Activated CD4-positive, alpha-beta memory T cell treated with anti-CD3 and anti-CD28 coated beads, Interleukin-2, amount 10 ng/mL, durations not matched to agents 7 days and 5 days (primary cell): Measurements from ENCODE around the gene RBM33. TPM values are rescaled to one million over a fixed set of nuclear protein-coding genes. Genes with fewer than 3 reads are reported as not detected.

Source experiments
- CTCF ChIA-PET: fragments of 350-600 bp; sonication (Branson Sonifier 250); formaldehyde crosslinking; loops from one replicate; lab custom pipeline; 2021; ENCODE audit warnings: antibody characterized with exemption, inconsistent platforms; lab: Charles Lee
- POLR2A ChIA-PET: fragments of 350-600 bp; sonication (Branson Sonifier 250); formaldehyde crosslinking; loops from one replicate; lab custom pipeline; 2021; ENCODE audit warnings: antibody characterized with exemption; lab: Charles Lee
- DNase-seq: peaks from one replicate; pipeline ENCODE4 v3.0.0-alpha.2; 2020
- H3K27ac Mint-ChIP-seq: one replicate; pipeline ENCODE4 v1.8.0; 2021; ENCODE audit warnings: mild to moderate bottlenecking, mixed read lengths
- H3K27me3 Mint-ChIP-seq: one replicate; pipeline ENCODE4 v1.8.0; 2021; ENCODE audit warnings: mixed read lengths
- H3K36me3 Mint-ChIP-seq: one replicate; pipeline ENCODE4 v1.8.0; 2021; ENCODE audit warnings: low read depth, mixed read lengths
- H3K4me1 Mint-ChIP-seq: one replicate; pipeline ENCODE4 v1.8.0; 2021; ENCODE audit warnings: mixed read lengths
- H3K4me3 Mint-ChIP-seq: one replicate; pipeline ENCODE4 v1.8.0; 2021; ENCODE audit warnings: mild to moderate bottlenecking, mixed read lengths
- H3K9me3 Mint-ChIP-seq: one replicate; pipeline ENCODE4 v1.8.0; 2021; ENCODE audit warnings: mixed read lengths
- total RNA-seq, 2 experiments: library from RNA; stranded (reverse); gene quantifications; one replicate each; pipeline ENCODE4 v1.2.3, GENCODE V29; 2021

Gene RBM33
- total RNA-seq, 2 experiments from 2014 or later = 75.8 to 76.5 TPM

DNA sequence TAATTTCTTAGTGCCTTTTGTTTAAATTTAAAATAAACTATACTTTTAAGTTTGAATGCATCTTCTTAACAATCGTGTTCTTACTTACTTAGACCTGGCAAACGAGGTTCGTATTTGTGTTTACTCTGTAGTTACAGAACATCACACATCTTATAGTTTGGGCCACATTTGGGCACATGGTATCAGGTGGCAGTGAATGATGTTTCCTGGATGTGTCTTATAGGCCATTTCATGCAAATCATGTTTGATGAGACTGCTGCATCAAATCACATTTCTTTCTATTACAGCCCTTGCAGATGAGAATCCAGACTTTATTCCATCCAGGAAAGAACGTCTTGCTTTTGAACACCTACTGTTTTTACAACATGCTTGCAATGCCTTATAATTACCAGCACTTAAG lies 78.5 kb downstream of the RBM33 start:
- H3K27ac Mint-ChIP-seq = no peak overlapping the region
- peaks cover 31% of the 10 kb centered on the region for H3K36me3 Mint-ChIP-seq
- ChIA-PET CTCF (interaction anchor here (1.0 to 1.2 kb wide), 3 partner anchors 16 to 809 kb away, joined by 3 to 4 read pairs (median 4); no protein-coding TSS in a partner anchor), POLR2A (no interaction called here)
- no peak for DNase-seq
- H3K4me1 Mint-ChIP-seq = peaks cover 4% of the 10 kb centered on the region
- no peak overlapping the region for H3K4me3 Mint-ChIP-seq
- H3K27me3 Mint-ChIP-seq = no peaks in the 10 kb centered on the region
- no peaks in the 10 kb centered on the region for H3K9me3 Mint-ChIP-seq

DNA sequence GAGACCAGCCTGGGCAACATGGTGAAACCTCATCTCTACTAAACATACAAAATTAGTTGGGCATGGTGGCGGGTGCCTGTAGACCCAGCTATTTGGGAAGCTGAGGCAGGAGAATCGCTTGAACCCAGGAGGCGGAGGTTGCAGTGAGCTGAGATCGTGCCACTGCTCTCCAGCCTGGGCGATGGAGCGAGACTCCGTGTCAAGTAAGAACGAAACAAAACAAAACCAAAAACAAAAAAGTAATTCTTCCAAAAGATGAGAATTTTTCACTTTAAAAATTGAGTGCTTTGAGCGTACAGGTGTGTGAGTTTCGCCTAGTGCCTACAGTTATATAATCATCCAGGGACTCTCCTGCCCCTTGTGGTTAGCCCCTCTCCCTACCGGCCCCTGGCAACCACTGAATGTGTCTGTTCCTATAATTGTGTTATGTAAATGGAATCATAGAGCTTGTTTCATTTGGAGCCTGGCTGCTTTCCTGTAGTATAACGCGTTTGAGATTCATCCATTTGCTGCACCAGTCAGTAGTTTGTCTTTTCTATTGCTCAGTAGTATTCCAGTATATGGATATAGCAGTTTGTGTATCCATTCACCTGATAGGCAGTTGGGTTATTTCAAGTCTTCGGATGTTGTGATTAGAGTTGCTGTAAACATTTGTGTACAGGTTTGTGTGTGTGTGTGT lies 80.0 kb downstream of the RBM33 start:
- H3K4me1 Mint-ChIP-seq = peaks cover 4% of the 10 kb centered on the region
- CTCF ChIA-PET = no interaction called here

GRCh38 chr7:155725006-155725355 lies 80.5 kb downstream of the RBM33 start:
- no peaks in the 10 kb centered on the region for H3K9me3 Mint-ChIP-seq

More for the DNA sequence above, 80.0 kb downstream of the RBM33 start:
- H3K9me3 Mint-ChIP-seq = no peaks in the 10 kb centered on the region
- H3K27me3 Mint-ChIP-seq = no peaks in the 10 kb centered on the region
- no peak overlapping the region for H3K4me3 Mint-ChIP-seq
- H3K36me3 Mint-ChIP-seq = peaks cover 36% of the 10 kb centered on the region
- POLR2A ChIA-PET = interaction anchor here (0.9 kb wide), 1 partner anchor 16 kb away, joined by 3 read pairs; no protein-coding TSS in a partner anchor
- no peak for DNase-seq
- no peak overlapping the region for H3K27ac Mint-ChIP-seq

GRCh38 chr7:155727616-155728015 lies 83.2 kb downstream of the RBM33 start:
- ChIA-PET CTCF (no interaction called here), POLR2A (interaction anchor here (1.2 kb wide), 1 partner anchor 83 kb away, joined by 4 read pairs; the partner anchor contains the start of gene RBM33)
- Mint-ChIP-seq H3K4me1 (peaks cover 1% of the 10 kb centered on the region), H3K27me3 (no peaks in the 10 kb centered on the region), H3K9me3 (no peaks in the 10 kb centered on the region), H3K36me3 (peaks cover 40% of the 10 kb centered on the region), H3K27ac (no peak overlapping the region), H3K4me3 (no peak overlapping the region)
- DNase-seq = no peak

More at GRCh38 chr7:155725006-155725355, 80.5 kb downstream of the RBM33 start:
- Mint-ChIP-seq H3K4me1 (peaks cover 5% of the 10 kb centered on the region), H3K27me3 (no peaks in the 10 kb centered on the region), H3K36me3 (peaks cover 39% of the 10 kb centered on the region), H3K27ac (no peak overlapping the region), H3K4me3 (no peak overlapping the region)
- DNase-seq = no peak
- CTCF ChIA-PET = no interaction called here
- POLR2A ChIA-PET = interaction anchor here (0.9 kb wide), 1 partner anchor 16 kb away, joined by 3 read pairs; no protein-coding TSS in a partner anchor

- peaks cover 4% of the 10 kb centered on the region for H3K4me1 Mint-ChIP-seq
- H3K27ac Mint-ChIP-seq = no peak overlapping the region
- ChIA-PET CTCF (no interaction called here), POLR2A (interaction anchor here (1.2 kb wide), 1 partner anchor 84 kb away, joined by 4 read pairs; the partner anchor contains the start of gene RBM33)
- no peak for DNase-seq
- H3K9me3 Mint-ChIP-seq = no peaks in the 10 kb centered on the region
- peaks cover 40% of the 10 kb centered on the region for H3K36me3 Mint-ChIP-seq
- no peaks in the 10 kb centered on the region for H3K27me3 Mint-ChIP-seq
- no peak overlapping the region for H3K4me3 Mint-ChIP-seq
Observed at GRCh38 chr7:155728116-155728515, 83.7 kb downstream of the RBM33 start.

GRCh38 chr7:155729847-155730246 lies 85.4 kb downstream of the RBM33 start:
- no peak for DNase-seq
- H3K9me3 Mint-ChIP-seq = no peaks in the 10 kb centered on the region
- CTCF ChIA-PET = no interaction called here
- no peak overlapping the region for H3K4me3 Mint-ChIP-seq
- peaks cover 43% of the 10 kb centered on the region for H3K36me3 Mint-ChIP-seq
- H3K27me3 Mint-ChIP-seq = no peaks in the 10 kb centered on the region
- no peak overlapping the region for H3K27ac Mint-ChIP-seq
- peaks cover 17% of the 10 kb centered on the region for H3K4me1 Mint-ChIP-seq
- POLR2A ChIA-PET = interaction anchor here (1.5 kb wide), 1 partner anchor 86 kb away, joined by 5 read pairs; the partner anchor contains the start of gene RBM33

GRCh38 chr7:155731380-155731779 lies 86.9 kb downstream of the RBM33 start:
- Mint-ChIP-seq H3K4me3 (no peak overlapping the region), H3K27ac (no peak overlapping the region), H3K27me3 (no peaks in the 10 kb centered on the region), H3K9me3 (no peaks in the 10 kb centered on the region), H3K36me3 (peaks cover 43% of the 10 kb centered on the region), H3K4me1 (peaks cover 18% of the 10 kb centered on the region)
- no peak for DNase-seq
- POLR2A ChIA-PET = no interaction called here
- CTCF ChIA-PET = interaction anchor here (2.6 kb wide), 1 partner anchor 133 kb away, joined by 14 read pairs; no protein-coding TSS in a partner anchor

GRCh38 chr7:155731871-155732270 lies 87.4 kb downstream of the RBM33 start:
- Mint-ChIP-seq H3K9me3 (no peaks in the 10 kb centered on the region), H3K4me1 (peaks cover 18% of the 10 kb centered on the region), H3K27ac (no peak overlapping the region), H3K4me3 (no peak overlapping the region), H3K27me3 (no peaks in the 10 kb centered on the region), H3K36me3 (peaks cover 43% of the 10 kb centered on the region)
- ChIA-PET POLR2A (interaction anchor here (0.9 kb wide), 1 partner anchor 87 kb away, joined by 3 read pairs; the partner anchor contains the start of gene RBM33), CTCF (interaction anchor here (2.6 kb wide), 1 partner anchor 134 kb away, joined by 14 read pairs; no protein-coding TSS in a partner anchor)
- DNase-seq = no peak

- H3K9me3 Mint-ChIP-seq = no peaks in the 10 kb centered on the region
- H3K4me1 Mint-ChIP-seq = peaks cover 18% of the 10 kb centered on the region
- peaks cover 43% of the 10 kb centered on the region for H3K36me3 Mint-ChIP-seq
- no peak for DNase-seq
- H3K27me3 Mint-ChIP-seq = no peaks in the 10 kb centered on the region
- H3K4me3 Mint-ChIP-seq = no peak overlapping the region
- ChIA-PET POLR2A (interaction anchor here (0.9 kb wide), 1 partner anchor 88 kb away, joined by 3 read pairs; the partner anchor contains the start of gene RBM33), CTCF (interaction anchor here (1.0 to 2.6 kb wide), 2 partner anchors 10 to 134 kb away, joined by 3 to 14 read pairs; no protein-coding TSS in a partner anchor)
- no peak overlapping the region for H3K27ac Mint-ChIP-seq
Observed at GRCh38 chr7:155732286-155732685, 87.8 kb downstream of the RBM33 start.

- no peak for DNase-seq
- Mint-ChIP-seq H3K4me3 (no peak overlapping the region), H3K36me3 (peaks cover 43% of the 10 kb centered on the region), H3K27me3 (no peaks in the 10 kb centered on the region), H3K4me1 (peaks cover 22% of the 10 kb centered on the region), H3K27ac (no peak overlapping the region), H3K9me3 (no peaks in the 10 kb centered on the region)
- POLR2A ChIA-PET = interaction anchor here (1.1 kb wide), 1 partner anchor 31 kb away, joined by 4 read pairs; no protein-coding TSS in a partner anchor
- CTCF ChIA-PET = interaction anchor here (1.5 to 2.0 kb wide), 2 partner anchors 34 to 90 kb away, joined by 4 to 6 read pairs; partner anchors contain the start of gene RBM33
Observed at GRCh38 chr7:155733582-155734444, 89.4 kb downstream of the RBM33 start.

DNA sequence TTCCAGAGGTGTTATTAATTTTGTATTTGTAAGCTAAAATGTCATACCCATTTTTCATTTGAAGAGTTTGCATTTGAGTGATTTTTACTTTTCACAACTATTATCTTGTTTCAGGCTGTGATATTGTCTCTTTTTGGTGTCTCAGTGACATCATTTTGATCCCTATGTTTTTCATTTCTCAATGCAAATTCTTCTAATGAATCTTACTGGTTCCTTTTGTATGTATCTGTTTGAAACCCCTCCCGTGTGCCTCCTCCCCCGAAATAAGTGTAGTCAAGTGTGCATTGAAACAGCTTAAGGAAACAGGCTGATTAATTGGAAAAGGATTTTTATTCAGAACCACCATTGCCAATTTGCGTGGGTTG lies 90.0 kb downstream of the RBM33 start:
- Mint-ChIP-seq H3K36me3 (peaks cover 46% of the 10 kb centered on the region), H3K4me3 (no peak overlapping the region), H3K9me3 (no peaks in the 10 kb centered on the region), H3K4me1 (peaks cover 28% of the 10 kb centered on the region), H3K27me3 (no peaks in the 10 kb centered on the region), H3K27ac (no peak overlapping the region)
- DNase-seq = no peak
- ChIA-PET CTCF (interaction anchor here (1.5 to 2.0 kb wide), 2 partner anchors 33 to 90 kb away, joined by 4 to 6 read pairs; partner anchors contain the start of gene RBM33), POLR2A (interaction anchor here (1.6 kb wide), 1 partner anchor 90 kb away, joined by 3 read pairs; the partner anchor contains the start of gene RBM33)

- ChIA-PET POLR2A (interaction anchor here (1.6 kb wide), 1 partner anchor 91 kb away, joined by 3 read pairs; the partner anchor contains the start of gene RBM33), CTCF (interaction anchor here (0.7 to 6.0 kb wide), 3 partner anchors 16 to 137 kb away, joined by 3 to 36 read pairs (median 3); no protein-coding TSS in a partner anchor)
- Mint-ChIP-seq H3K4me3 (no peak overlapping the region), H3K4me1 (peaks cover 37% of the 10 kb centered on the region), H3K27me3 (no peaks in the 10 kb centered on the region), H3K36me3 (peaks cover 44% of the 10 kb centered on the region), H3K9me3 (no peaks in the 10 kb centered on the region), H3K27ac (no peak overlapping the region)
- no peak for DNase-seq
Observed at GRCh38 chr7:155735442-155736115, 91.1 kb downstream of the RBM33 start.
